Measurements from ENCODE around the gene APCDD1L. TPM values are rescaled to one million over a fixed set of nuclear protein-coding genes. Genes with fewer than 3 reads are reported as not detected.

APCDD1L gene
- total and polyA plus RNA-seq, 2 of the 8 experiments (the other 6 are each of a cell fraction or from before 2014, with no cell fraction given), result 0.83 to 3.1 TPM

DNA sequence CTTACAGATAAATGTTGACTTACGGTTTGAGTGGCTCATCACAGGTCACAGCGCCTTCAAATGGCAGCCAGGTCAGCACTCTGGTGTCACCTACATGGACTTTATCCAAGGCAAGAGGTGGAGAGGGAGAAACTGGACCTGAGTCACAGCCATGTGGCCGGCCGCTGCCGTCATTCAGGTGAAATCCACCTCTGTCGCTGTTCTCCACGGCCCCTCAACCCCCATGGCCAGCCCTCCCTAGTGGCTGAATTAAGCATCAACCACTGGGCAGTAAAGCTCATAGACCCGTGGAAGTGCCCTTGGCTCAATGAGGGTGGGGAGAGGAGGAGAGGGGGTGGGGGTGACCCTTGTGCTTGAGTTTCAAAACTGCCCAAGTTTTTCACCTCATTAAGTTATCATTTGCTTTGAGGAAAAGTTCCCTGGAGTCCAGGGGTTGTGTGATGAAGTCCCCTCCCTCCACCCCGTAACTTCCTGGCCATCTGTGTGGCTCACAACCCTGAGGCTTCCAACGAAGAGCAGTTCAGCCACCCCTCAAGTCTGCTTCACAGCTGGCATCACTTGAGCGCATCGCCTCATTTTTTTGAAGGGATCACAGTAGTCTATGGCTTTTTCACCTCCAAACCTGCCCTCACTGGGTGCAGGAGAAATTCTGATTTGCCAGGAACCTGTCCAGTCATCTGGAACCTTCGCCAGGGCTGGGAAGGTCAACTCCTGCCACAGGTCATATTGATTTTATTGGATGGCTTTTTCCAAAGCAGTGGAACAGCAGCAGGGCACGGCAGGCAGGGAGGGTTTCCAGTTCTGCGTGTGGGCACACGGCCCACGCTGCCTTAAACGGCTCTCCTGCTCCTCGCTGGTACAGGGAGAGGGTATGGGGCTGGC, 43.5 kb upstream of the APCDD1L start (continued):
- TF ChIP-seq CTCF (IDR thresholded peaks at IDR 0.05; ENCODE audit: control extremely low read depth in 1 of 3, insufficient read depth in 1 of 3, low read depth in 1 of 3, low read length in 3 of 3) (peak; percentile 41 to 52 (median 46)), RAD21 (IDR thresholded peaks at IDR 0.05 in 1 of 2, conservative IDR thresholded peaks at IDR 0.05 in 1 of 2; ENCODE audit: low read depth in 2 of 2, low read length in 2 of 2) (peak in 1 of 2 experiments; percentile 46; a peak in 2 of 4 replicates), POLR2A (IDR thresholded peaks at IDR 0.05; ENCODE audit: control extremely low read depth in 1 of 2, low read depth in 2 of 2, low read length in 2 of 2) (no peak), SP4 (IDR thresholded peaks at IDR 0.05; ENCODE audit: low read length) (no peak), BACH1 (IDR thresholded peaks at IDR 0.05; ENCODE audit: low read length) (no peak), CREB1 (IDR thresholded peaks at IDR 0.05) (no peak), TAF1 (IDR thresholded peaks at IDR 0.05; ENCODE audit: low read depth, low read length) (no peak), RFX5 (IDR thresholded peaks at IDR 0.05; ENCODE audit: borderline replicate concordance, low read depth, low read length) (no peak)
